Activated CD4-positive, alpha-beta T cell treated with anti-CD3 and anti-CD28 coated beads, Interleukin-2, amount 50 U/mL, for 48 hours (primary cell): ENCODE measurements around the gene EIF3F.

Source experiments
- DNase-seq, 2 experiments: peaks; one replicate each; pipeline ENCODE4 v3.0.0-alpha.2; 2020

EIF3F gene

DNA sequence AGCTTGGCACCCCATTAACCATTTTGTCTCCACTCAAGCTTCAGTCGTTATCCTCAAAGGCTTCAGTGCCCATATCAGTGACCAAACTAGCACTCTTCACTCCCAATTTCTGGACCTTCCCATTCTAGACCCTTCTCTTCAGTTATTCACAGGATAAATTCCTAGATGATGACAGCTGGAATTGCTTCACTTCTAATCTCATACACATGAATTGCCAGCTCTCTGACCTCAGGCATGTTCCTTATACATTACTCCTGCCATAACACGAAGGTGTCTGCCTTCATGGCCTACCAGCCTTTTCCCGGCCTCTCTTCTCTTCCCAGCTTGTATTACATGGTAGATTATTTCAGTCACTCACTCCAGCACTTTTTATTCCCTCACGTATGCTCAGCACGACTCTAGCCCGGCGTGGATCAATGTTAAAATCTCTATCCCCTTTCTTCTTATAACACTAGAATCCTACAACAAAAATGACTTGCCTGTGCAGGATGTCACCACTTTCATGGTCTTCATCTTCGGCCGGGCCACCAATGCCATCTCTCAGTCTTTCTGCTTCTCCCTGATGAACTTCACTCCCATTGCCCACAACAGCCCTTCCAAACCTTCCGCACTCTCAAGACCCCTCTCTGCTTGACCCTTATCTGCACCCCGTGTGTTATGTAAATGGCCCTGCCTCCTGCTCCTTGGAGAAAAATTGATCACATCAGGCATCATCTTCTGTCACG is 36.9 kb downstream of the EIF3F start:
- no peak for DNase-seq

DNA sequence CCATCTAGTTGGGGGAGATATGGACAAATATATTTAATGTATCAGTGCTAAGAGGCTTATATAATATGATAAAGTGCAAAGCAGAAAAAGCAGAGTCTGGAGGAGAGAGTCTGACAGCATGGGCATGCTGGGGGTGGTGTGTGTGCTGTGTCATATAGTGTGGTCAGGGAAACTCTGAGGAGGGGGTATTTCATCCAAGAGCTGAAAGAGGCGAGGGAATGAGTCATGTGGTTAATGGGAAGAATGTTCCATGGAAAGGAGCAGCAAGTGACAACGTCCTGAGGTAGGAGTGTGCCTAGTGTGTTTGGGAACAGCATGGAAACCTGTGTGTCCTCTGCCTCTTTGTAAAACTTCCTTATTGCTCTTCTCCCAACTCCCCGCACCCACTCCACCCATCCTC is 38.0 kb downstream of the EIF3F start:
- DNase-seq: no peak

DNA sequence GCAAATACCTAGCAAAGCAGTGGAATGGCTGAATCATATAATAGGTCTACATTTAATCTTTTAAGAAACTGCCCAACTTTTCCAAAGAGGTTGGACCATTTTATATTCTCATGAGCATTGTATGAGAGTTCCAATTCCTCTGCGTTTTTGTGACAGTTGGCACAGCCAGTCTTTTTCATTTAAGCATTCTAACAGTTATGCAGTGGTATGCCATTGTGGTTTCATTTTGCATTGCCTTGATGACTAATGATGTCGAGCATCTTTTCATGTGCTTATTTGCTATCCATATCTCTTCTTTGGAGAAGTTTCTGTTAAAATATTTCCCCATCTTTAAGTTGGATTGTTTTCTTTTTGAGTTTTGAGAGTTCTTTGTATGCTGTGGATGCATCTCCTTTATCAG is 38.7 kb downstream of the EIF3F start:
- no peak for DNase-seq

DNA sequence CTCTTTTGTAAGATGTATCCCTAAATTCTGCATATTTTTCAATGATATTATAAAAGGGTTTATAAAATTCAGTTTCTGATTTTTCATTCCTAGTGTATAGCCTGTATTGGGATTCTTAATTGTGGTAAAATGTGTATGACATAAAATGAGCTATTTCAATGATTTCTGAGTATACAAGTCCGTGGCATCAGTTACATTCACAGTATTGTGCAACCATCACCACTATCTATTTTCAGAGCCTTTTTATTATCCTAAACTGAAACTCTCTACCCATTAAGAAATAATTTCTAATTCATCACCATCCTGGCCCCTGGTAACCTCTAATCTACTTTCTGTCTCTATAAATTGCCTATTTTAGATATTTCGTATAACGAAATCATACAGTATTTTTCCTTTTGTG is 39.8 kb downstream of the EIF3F start:
- no peak for DNase-seq

DNA sequence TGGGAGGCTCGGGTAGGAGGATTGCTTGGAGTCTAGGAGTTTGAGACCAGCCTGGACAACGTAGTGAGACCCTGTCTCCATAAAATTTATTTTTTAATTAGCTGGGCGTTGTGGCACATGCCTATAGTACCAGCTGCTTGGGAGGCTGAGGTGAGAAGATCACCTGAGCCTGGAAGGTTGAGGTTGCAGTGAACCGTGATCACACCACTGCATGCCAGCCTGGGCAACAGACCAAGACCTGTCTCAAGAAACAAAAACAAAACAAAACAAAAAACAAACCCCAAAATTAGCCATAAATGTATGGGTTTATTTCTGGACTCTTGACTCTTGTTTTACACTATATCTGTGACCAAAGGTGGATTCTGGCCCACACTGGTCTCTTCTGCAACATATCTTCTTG is 41.6 kb downstream of the EIF3F start:
- DNase-seq: no peak

DNA sequence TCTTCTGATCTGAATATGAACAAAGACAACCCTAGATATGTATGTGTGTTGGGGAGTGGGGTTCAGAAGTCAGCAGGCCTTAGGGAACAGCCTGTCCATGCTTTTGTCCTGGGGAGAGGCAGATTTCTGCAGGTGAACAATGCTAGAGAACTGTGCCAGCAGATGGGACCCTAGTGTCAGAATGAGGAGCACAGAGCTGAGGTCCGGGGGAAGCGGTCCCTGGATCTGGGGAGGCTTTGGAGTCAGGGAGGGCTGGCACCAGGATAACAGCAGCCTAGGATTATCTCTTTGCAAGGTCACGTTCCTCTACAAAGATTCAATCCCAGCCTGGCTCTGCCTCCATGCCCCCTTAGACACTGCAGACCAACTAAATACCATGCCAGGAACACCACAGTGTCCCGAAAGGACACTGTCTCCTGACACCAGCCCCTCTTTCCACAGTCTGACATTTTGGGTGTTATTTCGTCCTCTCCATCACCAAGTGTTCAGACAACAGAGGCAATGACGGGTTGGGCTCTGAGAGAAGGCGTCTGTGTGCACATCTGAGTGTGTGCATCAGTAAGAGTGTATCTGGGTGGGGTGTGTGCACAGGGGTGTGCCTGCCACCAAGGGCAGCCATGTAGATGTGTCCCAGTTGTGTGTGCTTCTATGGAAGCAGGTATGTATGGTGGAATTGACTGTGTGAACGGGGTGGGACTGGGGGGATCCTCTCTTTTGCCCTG is 43.5 kb downstream of the EIF3F start:
- no peak for DNase-seq

DNA sequence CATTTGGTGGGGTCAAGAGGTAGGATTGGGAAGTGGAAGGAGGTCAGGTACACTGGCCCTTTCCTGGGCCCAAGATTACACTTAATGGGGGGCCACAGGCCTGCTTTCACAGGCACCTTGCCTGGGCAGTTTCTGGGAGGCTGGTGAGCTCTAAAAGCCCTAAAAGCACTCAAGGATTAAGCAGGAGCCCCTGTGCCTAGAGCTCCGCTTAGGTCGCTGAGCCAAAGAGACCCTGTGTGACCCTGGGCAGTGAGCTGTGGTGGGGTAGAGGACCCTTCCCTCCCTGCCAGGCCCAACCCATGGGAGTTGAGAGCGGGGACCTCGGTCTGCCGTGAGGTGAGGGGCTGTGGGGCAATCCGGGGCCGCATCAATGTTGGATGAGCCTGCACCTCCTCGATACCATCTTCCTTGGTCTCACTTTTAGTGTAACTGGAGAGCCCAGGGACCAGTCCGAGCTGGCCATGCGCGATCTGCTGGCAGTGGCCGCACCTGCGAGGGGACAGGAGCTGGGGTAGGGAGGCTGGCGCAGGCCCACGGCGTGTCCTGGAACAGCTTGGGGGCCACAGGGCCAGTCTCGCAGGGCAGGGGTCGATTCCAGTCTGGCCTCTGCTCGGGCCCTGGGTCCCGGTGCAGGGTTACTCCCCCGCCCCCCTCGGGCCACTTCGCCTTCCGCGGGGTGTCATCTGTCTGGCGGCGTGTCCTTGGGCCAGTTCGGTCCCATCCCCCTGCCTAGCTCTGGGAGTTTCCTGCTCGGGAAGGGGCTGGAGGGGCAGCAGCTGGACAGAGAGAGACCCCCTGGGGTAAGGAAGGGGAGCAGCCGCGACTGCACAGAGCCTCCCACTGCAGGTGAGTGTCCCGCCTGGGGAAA is 44.3 kb downstream of the EIF3F start:
- no peak for DNase-seq

DNA sequence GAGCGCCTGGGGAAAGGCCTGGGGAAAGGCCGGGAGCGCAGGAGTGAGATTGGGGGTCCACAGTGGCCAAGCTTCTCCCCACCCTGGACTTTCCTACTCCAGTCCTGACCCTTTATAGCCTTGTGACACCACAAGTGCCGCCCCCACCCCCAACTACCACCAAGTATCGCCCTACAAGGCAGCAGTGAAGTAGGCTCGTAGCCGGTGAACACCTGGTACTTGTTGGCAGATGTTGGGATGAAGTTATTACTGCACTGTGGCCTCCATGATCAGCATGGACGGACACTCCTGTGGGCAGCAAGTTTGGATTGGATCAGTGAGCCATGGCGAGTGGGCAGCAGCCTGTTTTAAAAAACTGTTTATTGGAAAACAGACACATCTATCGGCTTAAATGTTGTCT is 45.0 kb downstream of the EIF3F start:
- DNase-seq: no peak

DNA sequence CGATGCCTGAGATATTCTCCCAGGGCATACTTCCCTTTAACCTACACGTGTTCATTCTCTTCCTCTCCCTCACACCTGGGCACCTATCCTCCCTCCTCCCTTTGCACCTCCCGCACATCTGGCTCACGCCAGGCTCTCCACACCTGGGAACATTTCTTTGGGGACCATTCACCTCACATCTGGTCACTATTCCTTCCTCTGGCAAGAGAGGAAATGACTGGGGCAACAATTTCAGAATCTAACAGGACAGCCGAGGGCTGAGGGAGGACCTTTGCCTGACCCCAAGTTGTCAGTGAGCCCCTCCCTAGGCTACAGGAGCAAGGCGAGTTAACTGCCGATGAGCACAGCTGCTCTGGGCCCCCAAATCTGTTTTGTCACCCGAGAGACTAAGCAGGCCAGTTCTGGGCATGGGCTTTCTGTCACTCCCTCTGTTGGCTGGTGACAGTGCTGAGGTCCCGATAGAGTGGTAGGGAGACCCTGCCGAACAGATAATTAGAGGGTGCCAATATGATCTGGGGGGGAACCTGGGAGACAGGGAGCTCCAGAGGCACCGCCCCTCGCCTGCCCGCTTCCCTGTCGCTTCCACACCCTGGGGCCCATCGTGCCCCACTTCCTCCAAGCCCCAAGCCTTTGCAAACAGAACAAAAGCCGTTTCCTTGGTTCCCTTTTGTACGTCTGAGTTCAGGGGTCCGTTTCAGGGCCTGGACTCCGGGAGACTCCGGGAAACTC is 45.6 kb downstream of the EIF3F start:
- no peak for DNase-seq

DNA sequence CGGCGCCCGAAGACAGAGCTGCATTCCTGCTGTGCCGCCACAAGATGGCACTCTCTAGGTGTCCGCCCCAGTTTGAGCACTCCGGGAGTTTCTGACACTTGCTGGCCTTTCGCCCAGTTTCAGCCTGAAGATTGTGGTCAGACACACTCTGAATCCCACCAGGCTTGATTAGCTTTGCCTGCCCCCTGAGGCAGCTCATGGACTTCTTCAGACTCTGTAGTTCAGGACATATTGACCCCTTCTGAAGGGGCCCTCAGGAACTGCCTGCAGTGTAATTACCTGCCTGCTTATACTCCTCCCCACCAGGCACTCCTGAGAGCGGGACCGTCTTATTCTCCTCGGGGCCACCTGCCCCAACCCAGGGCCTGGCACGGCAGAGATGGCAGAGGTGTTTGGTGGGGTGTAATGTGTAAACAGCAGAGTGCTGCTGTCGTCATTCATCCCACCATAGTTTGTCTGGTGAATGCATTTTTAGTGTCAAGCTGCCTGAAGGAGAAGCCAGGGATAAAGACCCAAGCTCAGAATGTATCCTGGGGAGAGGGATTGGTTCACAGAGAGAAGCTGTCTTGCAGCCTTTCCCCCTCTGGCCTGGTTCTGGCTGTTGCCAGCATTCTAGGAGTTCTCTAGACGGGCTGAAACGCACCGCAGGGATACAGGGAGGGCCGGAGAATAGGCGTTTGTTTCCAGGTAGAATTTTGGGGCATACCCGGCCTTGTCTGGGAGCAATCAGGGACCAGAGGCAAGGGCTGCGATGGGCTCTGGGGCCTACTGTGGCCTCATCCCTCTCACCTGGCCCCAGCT is 46.4 kb downstream of the EIF3F start:
- DNase-seq: peak; percentile 52 to 64

DNA sequence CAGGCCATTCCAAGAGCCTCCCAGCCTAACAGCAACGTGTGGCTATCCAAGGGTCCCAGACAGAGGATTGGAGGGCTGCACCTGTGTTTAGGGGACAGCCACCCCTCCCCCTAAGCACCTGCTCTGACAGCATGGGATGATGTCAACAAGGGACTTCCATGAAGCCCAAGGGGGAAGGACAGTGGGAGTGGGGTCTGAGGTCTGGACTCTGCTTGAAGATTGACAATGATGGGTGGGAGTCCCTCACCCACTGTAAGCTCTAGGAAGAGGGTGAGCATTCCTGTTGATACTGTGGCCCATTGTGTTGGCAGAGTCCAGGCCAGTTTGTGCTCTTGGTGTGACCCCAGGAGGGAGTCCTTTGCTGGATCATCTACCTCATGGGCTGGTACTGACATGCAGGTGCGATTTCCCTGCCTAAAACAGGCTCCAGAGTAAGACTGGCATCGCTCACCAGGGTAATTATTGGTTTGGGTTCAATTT is 47.0 kb downstream of the EIF3F start:
- DNase-seq: no peak

DNA sequence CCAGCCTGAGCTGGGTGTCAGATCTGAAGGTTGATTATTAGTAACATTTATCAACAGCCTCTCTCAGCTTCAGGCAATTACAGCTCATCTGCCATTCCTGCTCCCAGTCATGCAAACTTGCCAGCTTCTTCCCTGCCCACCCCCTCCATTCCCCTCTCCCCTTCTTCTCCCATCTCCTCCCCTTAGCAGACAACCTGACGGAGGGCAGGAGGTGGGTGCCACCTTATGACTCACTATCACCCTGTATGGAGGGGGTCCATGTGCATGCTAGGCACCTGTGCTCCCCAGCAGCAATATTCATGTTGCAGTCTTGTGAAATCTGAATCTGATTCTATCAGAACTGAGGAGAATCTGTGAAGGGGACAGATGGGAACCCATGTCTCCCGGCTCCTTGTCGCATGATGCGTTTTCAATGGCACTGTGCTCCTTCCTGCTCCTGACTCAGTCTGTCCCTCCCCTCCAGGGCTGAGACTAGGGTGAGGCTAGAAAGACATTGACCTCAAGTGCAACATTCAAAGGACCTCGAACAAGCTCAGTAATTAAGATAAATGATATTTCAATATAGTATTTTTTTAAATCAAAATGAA is 47.6 kb downstream of the EIF3F start:
- no peak for DNase-seq

DNA sequence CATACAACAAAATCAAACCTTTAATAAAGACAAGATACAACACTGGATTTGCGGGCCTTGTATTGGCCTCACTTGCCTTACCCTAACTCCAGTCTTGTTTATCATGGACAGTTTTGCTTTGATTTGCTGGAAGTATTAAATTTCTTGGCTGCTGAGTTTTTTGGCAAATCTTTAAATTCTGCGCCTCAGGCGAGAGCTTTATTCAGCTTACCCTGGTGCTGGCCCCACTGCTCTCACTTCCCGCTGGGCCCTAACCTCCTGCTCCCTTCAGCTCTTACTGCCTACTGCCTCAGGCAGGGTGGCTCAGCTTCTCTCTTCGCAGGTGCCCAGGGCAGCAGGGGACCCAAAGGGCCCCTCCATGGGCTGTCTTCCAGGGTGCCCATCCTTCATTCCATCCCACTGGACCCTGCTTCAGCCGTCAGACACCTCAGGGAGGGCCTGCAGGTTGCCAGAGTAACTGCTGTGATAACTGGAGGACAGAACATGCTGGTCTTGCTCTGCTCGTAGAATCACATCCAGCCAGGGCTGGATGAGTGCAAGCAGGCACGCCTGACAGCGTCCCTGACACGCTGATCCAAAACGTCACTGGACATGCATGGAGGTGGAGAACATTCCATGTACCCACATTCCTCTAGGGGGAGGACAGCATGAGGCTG is 48.2 kb downstream of the EIF3F start:
- no peak for DNase-seq

DNA sequence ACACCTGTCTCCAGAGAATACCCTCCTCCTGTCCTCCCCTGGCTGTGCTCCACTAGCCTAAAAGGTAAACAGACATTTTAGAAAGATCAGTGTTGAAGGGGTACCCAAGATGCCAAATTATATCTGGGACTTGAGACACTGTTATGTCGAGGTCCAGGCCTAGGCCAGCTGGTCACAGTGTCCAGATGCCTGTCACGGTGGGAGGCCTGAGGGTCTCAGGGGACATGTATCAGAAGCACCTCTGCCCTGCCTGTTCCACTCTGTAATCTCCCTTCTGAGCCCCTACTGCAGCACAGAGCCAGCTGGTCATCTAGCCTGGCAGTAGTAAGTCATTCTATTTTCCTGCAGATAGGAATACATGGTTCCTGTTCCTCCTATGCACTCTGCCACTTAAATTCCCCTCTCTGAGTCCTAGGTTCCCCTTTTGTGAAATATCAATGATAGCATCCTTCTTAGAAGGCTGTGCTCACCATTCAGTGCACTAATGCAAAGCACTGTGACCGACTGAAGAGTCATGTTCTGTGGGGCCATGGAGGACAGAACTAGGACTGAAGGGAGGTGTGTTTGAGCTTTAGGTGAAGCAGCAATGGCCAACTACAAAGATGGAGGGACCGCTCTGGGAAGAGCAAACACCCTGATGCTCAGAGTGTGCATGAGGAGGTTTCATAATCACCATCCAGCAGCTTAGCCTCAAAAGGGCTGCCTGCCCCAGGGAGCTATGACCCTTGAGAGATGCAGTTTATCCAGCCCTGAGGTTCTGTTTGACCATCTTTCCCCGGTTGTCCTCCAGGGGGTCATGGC is 49.1 kb downstream of the EIF3F start:
- no peak for DNase-seq

DNA sequence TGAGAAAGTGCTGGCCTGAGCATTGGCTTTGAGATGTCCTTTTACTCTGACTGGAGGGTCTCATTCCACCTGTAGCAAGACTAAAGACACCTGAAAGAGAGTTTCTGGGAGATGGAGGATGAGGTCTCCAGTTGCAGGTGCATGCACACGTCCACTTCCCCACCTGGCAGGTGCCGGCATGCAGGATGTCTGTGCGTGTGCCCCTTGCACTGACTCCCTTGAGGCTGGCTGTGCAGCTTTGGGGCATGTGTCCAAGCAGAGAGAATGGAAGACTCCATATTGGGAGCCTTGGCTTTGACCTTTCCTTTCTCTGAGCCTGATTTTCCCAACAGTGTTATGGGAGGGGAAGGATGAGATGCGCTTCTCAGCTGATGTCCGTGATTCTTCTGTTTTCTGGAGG is 49.8 kb downstream of the EIF3F start:
- no peak for DNase-seq

DNA sequence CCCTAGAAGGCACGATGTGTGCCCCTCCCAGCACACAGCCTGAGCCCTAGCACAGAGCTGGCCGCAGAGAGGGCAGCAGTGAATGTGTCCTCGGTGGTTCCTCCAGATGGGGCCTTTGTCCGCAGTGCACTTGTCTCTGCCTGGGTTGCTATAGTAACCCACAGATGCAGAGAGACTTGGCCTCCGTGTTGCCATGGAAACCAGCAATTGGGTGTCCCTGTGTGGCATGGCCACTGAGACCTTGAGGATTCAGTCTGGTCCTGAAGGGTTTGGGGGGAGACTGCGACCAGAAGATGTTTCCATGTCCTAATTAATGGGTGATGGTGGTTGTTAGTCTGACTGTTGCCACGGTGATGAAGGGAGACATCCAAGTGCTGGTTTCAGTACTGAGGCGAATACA is 51.3 kb downstream of the EIF3F start:
- DNase-seq: no peak

DNA sequence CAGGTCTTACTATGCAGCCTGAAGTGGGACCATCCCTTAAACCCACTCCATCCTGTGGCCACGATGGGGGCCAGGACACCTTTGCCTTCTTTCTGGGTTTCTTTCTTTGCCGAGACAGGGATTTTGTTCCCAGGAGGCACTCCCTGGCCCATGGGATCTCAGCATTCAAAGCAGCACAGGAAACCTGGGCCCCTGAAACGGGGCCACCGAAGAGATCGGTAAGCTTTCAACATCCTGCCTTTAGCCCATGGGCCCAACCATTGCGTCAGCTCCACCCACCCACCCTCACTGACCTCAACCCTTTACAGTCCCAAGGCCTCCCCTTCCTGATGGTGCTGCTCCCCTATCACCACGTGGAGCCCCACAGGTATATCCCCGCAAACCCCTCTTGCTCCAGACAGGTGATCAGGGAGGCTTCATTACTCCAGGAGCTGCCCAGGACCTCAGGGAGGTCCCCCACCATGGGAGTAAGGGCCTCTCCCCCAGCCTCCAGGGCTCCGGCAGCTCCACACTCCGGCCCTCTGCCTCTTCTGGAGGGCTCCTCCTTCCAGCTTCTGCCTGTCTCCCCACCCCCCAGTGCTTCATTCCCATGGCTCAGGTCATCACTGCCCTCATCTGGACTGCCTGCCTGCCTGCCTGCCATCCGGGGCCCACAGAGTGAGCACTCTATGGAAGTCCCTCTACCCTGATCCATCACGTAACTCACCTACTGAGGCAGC is 51.8 kb downstream of the EIF3F start:
- DNase-seq: no peak

DNA sequence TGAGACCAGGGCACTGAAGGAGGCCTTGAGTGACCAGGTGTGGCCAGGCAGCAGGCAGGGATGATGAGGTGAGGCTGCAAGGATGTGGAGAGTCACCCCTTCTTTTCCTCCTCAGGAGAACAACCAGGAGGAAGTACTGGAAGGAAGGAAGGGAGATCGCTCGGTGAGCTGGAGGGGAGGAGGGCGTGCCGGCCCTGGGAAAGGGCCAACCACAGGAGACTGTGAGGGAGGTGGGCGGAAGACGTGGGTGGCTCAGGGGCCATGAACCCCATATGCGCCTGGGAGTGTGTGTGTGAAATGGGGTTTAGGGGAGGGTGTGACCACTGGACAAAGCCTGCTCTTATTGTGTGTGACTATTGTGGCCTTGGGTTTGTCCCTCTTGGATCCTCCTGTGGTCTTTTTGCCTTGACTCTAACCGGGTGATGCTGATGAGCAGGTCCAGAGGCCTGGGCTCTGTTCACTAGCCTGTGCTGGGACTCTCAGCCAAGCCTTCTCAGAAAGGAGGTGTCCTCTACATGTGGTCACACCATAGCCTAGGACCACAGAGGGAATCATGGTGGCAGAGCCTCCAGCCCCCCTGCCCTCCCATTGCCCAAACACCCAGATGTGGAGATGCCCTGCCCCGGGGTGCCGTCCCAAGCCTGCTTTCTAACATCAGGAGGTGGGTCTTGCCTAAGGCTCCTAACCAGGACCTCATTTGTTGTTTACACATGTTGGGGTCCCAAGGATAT is 52.6 kb downstream of the EIF3F start:
- no peak for DNase-seq
